ENCODE data around the gene LYZL2.
"Not testable (repeated sequence)": the region's sequence is repeated elsewhere in the genome, so short reads cannot be mapped to it uniquely, and the experiment has no call there.

The LYZL2 gene

DNA sequence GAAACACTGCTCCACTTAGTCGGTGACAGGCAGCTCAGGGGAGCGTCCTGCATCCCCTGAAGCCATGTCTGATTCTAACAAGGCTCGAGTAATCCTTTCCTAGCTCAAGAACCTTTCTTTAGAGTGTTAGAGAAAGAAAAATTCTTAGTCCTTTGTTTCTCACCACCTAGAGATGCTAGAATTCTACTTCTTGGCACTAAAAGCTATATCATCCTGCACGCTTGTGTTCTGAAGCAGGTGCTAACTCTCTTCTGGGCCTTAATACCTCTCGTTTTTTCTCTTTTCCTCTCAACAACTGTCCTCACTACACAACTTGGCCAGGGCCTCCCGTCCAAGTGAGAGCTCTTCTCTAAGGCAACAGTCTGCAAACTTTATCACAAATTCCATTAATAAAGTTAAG lies at the start of gene LYZL2:
Gene LYZL2, minus strand, starts transcription at position 101 of the 400 bp plus-strand sequence. CDS start 2,838 bp downstream, outside the sequence.
- no peak for DNase-seq

DNA sequence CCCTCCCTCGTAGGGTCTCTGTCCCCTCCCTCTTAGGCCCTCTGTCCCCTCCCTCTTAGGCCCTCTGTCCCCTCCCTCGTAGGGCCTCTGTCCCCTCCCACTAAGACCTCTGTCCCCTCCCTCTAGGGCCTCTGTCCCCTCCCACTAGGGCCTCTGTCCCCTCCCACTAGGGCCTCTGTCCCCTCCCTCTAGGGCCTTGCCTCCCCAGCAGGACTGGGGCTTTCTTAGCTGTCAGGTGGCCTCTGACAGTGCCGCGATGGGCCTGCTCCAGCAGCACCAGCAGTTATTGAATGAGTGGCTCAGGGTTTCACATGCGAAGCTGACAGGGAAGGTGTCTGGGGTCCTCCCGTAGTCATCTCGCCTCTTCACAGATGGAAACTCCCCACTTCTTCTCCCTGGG lies 48.1 kb upstream of the LYZL2 start:
- not testable (repeated sequence) for DNase-seq

DNA sequence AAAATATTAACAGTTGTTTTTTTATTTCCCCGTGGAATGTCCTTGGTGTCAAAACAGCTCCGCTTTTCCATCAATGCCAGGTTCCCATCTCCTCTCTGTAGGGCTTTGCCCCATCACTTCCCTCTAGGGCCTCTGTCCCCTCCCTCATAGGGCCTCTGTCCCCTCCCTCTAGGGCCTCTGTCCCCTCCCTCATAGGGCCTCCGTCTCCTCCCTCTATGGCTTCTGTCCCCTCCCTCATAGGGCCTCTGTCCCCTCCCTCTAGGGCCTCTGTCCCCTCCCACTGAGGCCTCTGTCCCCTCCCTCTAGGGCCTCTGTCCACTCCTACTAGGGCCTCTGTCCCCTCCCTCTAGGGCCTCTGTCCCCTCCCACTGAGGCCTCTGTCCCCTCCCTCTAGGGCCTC lies 47.6 kb upstream of the LYZL2 start:
- DNase-seq: not testable (repeated sequence)

DNA sequence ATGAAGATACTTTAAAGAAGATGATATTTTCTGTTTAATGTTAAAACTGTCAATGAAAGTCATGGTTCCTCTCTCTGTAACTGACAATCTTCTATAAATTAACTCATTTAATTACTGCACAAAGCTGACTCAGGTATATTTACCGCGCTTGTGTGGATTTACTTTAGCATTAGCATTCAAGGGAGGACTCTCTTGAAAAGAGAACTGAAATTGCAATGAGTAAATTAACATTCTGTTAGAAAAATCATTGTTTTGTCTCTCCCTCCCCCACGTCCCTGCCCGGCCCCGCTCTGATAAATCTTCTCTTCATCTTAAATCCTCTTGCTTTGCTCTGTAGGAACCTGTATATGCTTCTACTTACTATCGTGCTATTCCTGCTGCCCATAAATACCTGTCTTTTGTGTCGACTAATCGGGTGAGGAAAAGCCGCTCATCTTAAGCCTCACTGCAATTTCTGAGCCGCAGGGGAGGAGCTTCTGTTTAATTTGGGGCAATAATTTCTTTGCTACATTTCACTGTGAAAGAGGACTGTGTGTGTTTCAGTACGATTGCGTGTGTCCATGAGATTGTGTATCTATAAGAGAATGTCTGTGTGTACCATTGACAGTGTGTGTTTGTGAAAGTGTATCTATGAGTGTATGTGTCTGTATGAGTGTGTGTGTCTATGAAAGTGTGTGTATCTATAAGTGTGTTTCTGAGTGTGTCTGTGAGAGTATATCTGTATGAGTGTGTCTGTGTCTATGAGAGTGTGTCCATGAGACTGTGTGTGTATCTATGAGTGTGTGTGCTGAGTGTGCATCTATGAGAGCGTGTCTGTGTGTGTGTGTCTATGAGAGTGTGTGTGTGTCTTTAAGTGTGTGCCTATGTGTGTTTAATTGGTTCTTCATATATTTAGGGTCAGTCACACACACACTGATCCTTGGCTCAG lies 46.5 kb upstream of the LYZL2 start:
- no peak for DNase-seq

DNA sequence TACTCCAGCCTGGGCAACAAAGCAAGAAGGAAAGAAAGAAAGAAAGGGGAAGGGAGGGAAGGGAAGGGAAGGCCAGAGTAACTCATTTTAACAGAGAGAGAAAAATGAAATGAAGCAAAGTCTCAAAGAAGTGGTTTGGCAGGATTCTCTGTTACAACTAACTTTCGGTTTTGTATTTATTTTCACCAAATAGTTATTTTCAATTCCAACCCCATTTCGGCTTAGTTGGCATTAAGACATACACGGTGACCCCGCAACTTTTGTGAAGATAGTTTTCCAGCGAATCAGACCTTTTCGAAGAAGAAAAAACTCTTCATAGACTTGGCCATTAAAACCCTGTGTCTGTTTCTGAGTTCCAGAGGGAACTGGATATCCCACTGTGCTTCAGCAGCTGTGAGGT lies 45.2 kb upstream of the LYZL2 start:
- DNase-seq: no peak

DNA sequence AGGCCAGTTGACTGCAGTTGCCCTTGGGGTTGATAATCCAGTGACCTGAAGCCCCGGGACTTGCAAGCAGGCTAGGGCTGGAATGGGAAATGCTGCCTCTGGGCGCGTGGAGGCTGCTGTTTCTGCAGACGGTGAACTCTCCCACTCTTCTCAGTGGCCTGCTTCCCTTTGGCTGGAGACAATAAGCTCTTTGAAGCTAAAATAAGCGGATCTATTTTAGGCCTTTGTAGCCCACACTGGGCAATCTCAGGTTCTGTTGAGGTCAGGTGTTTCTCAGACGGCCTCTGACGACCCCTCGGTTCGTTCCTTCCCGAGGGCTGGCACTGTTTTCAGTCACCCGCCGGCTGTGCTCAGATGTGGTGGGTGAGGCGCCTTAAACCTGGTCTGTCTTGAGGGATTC lies 43.7 kb upstream of the LYZL2 start:
- DNase-seq: not testable (repeated sequence)

DNA sequence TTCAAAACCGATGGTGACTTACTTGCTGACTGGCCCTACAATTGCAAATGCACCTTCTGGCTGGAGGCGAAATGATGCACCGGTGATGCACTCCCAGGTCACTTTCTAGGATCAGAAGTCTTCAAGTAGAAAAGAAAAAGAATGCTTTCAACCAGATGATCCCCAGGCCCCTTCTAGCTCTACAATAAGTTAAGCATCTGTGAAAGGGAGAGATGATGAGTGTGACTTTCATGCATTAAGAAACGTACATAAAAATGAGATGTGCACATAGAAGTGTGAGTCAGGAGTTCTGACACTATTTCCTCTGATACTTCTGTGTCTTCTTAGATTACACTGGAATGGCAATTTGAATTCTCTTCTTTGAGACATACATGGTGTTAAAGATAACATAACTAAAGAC lies 42.8 kb upstream of the LYZL2 start:
- not testable (repeated sequence) for DNase-seq

DNA sequence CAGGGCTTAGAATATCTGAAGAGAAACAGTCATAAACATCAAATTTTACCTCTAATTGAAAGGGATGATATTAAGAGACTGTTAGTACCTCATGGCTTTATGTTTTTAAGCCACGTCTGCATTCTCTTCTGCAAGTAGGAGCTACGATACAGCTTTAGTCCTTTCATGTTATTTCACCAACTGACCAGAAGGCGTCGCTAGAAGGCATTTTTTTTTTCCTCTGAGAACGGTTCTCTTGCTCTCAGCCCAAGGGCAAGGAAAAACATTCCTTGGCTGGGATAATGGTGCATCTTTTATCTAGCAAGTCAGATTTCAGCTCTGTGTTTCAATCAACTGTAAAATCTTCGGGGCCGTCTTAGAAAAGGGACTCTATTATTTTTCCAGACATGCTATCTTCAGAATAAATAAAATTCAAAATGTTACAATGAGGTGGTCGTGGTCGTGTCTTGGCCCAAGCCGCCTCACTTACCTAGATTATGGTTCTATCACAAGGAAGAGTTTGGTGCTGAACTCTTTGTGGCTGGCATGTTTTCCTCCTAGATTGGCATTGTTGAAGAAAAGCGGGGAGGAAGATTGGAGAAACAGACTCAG lies 41.6 kb upstream of the LYZL2 start:
- DNase-seq: peak; percentile 56

DNA sequence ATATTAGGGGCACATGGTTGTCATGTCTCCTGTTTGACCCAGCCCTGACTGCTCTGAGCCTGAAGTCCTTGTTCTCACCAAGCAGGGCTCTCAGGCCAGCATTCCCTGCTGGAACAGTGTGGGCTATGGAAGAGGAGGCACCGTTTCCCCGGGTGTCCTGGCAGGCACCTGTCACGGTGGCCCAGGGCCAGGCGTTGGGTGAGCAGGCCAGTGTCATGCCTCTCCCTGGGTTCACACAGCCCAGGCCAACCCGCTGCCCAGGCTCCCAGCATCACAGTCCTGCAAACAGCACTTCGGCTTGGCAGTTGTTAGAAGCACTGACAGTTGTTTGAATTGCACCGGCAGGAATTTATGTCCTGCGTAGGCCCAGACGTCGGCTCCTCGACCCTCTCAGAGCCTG lies 38.4 kb upstream of the LYZL2 start:
- not testable (repeated sequence) for DNase-seq

DNA sequence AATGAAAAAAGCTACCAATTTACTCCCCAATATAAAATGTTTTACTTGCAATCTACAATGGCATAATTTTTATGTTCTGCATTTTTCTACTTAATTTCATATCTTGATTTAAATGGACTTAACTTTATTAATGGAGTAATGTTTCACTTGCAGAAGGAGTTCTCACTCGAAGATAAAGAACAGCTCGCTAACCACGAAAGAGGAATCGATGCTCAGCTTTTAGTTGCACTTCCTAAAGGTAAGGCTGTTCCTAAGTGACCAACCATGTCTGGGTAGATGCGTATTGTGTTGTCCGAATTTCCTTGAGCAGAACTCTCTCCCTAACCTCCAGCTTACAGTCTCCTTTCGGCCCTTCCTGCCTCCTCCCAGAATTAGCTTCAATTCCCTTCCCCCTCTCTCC lies 33.9 kb upstream of the LYZL2 start:
- not testable (repeated sequence) for DNase-seq

DNA sequence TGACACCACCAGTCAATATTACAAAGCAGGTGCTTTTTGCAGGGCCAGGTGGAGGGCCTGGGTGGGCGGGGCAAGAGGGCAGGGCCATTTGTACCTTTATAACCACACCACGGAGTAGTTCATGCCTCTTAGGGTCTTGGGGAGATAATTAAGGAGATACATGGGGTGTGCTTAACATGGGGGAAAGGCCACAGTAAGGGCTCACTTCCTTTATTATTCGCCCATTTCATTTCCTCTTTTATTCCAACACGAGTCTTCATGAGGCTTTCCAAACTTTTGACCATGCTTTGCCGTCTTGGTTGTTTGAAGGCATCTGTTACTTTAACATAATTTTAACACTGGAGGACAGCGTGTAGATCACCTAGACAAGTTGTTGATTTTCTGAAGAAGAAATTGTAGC lies 33.3 kb upstream of the LYZL2 start:
- no peak for DNase-seq

DNA sequence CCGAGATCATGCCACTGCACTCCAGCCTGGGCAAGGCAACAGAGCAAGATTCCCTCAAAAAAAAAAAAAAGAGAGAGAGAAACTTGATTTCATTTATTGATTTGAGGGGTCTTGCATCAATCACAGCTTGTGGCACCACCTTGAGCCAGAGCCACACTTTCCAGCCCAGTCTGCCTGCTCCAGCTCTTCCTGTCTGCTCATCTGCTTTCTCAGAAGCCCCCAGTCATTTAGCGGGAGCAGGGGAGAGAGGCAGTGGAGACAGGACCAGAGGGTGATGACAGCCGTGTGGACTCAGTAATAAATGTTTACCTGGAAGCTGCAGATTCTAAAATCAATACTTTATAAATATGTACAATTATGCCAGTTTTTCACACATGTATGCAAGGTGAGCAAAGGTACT lies 30.8 kb upstream of the LYZL2 start:
- DNase-seq: not testable (repeated sequence)

DNA sequence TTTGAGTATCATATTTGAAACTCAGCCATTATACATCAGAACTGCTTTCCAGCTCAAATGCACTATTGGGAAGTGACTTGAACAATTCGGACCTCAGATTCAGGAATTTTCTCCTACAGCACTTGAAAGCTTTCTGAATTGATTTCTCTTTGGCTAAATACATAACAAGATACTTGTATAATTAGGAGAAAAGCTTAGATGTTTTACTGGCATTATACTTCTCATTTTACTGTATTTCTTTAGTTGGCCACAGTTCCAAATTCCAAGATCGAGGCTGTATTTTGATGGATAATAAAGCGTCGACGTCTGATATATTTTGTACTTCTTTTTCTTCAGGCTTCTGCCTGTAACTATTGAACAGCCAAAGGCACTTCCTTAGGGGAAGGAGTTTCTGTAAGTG lies 26.7 kb upstream of the LYZL2 start:
- DNase-seq: no peak

DNA sequence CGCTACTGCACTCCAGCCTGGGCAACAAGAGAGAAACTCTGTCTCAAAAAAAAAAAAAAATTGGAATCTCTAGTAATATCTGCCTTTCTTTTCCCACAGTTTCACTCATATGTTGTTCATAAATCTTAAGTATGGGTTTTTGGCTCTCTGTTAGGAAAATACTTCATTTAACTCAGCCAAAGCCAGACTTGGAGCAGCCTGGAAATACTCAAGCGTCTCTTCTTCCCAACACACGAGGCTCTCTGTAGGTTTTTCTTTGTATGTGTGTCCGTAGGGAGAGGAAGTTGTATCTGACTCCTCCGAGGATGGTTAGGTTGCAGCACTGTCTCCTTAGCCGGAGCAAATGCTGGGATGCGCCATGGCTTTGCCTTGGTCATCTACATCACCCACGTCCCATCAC lies 25.4 kb upstream of the LYZL2 start:
- not testable (repeated sequence) for DNase-seq

DNA sequence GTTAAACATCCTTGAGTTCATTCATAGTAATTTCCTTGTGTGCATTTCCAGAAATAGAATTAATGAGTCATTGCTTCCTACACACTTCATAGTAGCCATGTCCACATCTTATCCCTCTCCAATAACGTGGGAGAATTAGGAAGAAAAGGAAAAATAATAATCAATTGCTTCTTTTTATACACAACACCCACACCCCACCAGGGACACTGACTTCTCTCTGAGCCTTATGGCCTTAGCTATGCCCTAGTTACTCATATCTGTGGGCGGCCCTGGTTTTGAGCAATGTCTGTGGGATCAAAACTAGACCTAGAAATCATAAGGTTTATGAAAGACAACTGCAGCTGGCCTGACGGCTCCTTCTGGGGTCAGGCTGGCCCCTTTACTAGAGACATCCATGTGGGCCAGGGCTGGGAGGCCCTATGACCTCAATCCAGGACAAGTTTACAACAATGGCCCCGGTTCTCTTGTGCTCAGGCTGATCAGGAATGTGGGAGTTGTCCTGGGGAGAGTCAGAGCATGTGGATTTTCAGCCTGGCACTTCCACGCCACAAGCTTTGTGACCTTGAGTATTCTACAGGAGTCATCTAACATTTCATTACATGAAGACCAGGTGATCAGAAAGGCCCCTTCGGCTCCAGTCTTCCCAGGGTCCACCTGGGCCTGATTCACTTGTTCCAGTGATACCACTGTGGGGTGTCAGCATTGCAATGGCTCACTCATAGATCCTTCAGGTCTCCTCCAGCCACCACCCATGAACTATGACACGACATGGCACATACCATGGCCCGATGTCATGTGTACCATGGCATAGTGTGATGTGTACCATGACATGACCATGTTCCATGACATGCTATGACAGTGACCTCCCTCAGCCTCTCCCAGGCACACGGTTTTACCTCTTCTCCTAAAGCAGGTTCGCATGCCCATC lies 22.2 kb upstream of the LYZL2 start:
- not testable (repeated sequence) for DNase-seq

DNA sequence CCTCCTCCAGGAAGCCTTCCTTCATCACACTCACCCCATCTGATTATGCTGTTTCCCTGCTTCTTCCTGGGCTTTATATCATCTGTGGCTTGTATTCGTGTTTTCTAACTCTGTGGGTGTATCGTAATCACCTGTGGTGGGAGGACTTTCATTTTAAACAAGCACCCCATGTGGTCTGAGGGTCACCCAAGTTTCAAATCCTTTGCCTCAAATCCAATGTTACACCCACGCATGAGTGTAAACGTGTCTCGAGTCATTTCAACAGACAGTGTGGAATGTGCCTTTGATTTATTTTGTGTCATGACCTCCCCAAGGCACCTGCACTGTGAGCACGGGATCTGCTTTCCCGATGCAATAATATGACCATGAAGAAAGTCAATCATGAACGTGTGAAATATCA lies 17.5 kb upstream of the LYZL2 start:
- no peak for DNase-seq

DNA sequence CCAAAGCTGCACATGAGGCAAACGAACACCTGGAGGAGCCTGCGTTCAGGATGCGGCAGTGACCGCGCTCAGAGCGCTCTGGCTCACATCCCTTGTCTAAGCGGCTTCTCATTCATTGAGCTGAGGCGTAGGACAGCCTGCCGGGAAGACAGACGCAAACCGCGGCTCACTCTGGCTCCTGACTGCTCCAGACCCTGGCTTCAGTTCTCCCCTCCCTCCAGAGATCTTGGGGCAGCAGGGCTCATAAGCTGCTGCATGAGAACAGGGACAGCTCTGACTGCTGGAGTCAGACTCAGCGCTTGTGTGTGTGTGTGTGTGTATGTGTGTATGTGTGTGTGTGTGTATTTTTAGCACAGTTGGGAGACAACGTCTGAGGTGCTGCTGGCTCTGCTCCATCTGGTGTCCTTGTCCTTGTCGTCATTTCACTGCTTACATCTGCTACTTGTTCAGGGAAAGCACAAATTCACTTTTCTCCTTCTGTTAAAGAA lies 15.8 kb upstream of the LYZL2 start:
- DNase-seq: no peak

DNA sequence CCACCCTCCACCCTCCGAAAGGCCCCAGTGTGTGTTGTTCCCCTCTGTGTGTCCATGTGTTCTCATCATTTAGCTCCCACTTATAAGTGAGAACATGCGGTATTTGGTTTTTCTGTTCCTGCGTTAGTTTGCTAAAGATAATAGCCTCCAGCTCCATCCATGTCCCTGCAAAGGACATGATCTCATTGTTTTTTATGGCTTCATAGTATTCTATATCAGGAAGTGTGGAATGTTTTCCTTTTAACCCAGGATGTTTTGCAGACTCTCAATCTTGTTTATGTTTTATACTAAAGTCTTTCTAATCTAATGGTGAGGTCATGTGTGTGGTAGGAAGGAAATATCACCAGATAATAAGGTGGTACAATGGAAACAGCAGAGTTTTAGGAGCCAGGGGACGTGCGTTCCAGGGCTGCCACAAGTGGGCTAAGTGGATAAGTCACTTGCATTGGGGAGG lies 14.9 kb upstream of the LYZL2 start:
- not testable (repeated sequence) for DNase-seq

DNA sequence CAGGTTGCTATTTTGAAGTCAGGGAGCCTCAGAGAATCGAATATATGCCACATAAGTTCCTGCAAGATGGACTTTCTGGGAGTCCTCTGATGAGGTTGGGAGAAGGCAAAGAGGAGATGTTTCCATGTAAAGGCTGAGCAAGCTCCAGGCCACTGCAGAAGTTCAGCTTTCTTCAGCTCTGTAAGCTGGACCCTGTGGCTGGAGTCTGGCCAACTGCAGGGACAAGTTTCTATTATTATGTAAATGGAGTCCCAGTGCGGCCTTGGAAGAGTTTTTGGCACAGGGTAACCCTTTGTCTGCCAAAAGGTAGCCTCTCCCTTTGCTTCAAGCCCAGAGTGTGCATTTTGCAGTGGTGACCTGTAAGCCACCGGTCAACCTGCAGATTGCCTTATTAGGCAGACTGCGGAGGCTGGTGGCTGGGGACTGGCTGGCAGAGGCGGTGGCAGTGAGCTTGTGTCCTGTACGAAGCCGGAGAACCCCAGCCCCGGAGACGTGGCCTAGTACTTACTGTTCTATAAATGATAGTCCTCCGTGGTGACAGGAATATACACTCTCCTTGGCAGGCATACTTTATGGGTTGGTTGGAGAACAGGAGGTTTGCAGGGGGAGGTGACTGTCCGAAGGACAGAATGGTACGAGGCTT lies 14.1 kb upstream of the LYZL2 start:
- DNase-seq: not testable (repeated sequence)

DNA sequence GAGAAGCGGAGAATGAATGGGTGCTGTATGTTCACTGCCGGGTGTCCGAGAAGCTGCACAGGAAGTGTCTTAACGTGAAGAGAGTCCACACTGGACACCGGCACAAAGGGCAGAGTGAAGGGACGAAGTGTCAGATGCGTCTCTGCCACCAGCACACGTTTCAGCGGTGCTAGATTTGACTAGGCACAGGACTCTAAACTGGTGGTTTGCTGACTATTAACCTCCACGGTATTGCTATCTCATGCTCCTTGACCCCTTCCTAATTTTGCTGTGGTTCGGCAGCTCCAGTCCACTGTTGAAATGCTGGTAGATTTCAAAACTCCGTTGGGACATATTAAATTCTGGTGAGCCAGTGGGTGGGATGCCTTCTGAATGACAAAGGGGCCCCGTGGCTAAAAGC lies 13.3 kb upstream of the LYZL2 start:
- not testable (repeated sequence) for DNase-seq

DNA sequence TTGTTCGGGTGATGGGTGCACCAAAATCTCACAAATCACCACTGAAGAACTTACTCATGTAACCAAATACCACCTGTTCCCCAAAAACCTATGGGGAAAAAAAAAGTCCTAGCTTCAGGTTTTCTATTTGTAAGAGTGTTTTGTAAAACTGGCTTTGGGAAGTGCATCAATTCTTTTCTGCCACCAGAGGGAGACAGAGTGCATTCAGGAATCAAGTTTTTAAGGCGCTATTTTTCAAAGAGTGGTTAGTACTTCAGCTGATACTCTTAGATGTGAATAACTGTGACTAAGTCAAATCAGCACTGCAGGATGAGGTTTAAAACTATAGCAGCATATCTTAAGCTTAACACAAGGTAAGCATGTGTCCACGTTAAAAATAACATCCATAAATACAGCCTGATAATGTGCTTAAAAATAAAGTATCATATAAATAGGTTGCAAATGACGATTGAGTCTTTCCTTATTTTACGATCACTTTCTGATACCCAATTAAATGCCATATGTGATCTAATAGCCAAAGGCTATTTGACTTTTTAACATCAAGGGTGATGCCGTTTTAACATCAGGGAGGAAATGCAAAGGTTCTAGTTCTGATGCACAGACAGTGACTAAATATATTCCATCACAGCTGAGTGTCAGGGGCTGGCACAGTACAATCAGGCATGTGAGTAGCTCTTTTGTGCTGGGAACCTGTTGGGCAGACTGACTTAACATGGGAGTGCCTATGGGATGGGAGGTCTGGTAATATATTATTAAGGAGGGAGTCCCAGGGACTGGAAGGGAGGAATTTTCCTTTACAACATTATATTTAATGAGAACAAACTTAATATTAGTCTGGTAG lies 10.6 kb upstream of the LYZL2 start:
- peak; percentile 47 for DNase-seq
